NCI-H2029 treated with DMSO at 0.1 percent for 48 hours (cell line): ENCODE data around the gene RFC3.
"Not testable (repeated sequence)": the region's sequence is repeated elsewhere in the genome, so short reads cannot be mapped to it uniquely, and the experiment has no call there.

Source experiments
- DNase-seq: peaks from one replicate; lab custom pipeline; 2025; lab: John Stamatoyannopoulos, UW

The RFC3 gene

GRCh38 chr13:33817901-33818706 is at the start of gene RFC3:
RFC3 (plus strand) TSS chr13:33818149; CDS start chr13:33818179, 30 bp downstream.
- DNase-seq = peak; percentile 64

- no peak for DNase-seq
Observed at GRCh38 chr13:33771296-33771695, 46.7 kb upstream of the RFC3 start.

GRCh38 chr13:33773790-33774462 is 44.0 kb upstream of the RFC3 start:
- no peak for DNase-seq

GRCh38 chr13:33775339-33776108 is 42.4 kb upstream of the RFC3 start:
- no peak for DNase-seq

- no peak for DNase-seq
Observed at GRCh38 chr13:33776239-33776881, 41.6 kb upstream of the RFC3 start.

- DNase-seq = no peak
Observed at GRCh38 chr13:33782631-33783030, 35.3 kb upstream of the RFC3 start.

GRCh38 chr13:33783212-33783611 is 34.7 kb upstream of the RFC3 start:
- DNase-seq = not testable (repeated sequence)

- DNase-seq = no peak
Observed at GRCh38 chr13:33784738-33785137, 33.2 kb upstream of the RFC3 start.

GRCh38 chr13:33785384-33785783 is 32.6 kb upstream of the RFC3 start:
- no peak for DNase-seq

- no peak for DNase-seq
Observed at GRCh38 chr13:33787051-33787591, 30.8 kb upstream of the RFC3 start.

- DNase-seq = no peak
Observed at GRCh38 chr13:33789066-33789606, 28.8 kb upstream of the RFC3 start.

- DNase-seq = no peak
Observed at GRCh38 chr13:33789739-33790138, 28.2 kb upstream of the RFC3 start.

GRCh38 chr13:33793726-33794125 is 24.2 kb upstream of the RFC3 start:
- no peak for DNase-seq

GRCh38 chr13:33794576-33794975 is 23.4 kb upstream of the RFC3 start:
- no peak for DNase-seq

GRCh38 chr13:33796095-33796494 is 21.9 kb upstream of the RFC3 start:
- DNase-seq = no peak

GRCh38 chr13:33797622-33798021 is 20.3 kb upstream of the RFC3 start:
- DNase-seq = no peak

GRCh38 chr13:33798023-33798422 is 19.9 kb upstream of the RFC3 start:
- DNase-seq = no peak

GRCh38 chr13:33799950-33800592 is 17.9 kb upstream of the RFC3 start:
- no peak for DNase-seq

GRCh38 chr13:33800646-33801186 is 17.2 kb upstream of the RFC3 start:
- no peak for DNase-seq

- no peak for DNase-seq
Observed at GRCh38 chr13:33806470-33807248, 11.3 kb upstream of the RFC3 start.
